HG03280 (cell line): ENCODE measurements around the gene CRY2.
"Not testable (repeated sequence)": the region's sequence is repeated elsewhere in the genome, so short reads cannot be mapped to it uniquely, and the experiment has no call there.

ENCODE experiments used
- ATAC-seq: cut with Tn5 transposase; IDR thresholded peaks from one replicate; pipeline ENCODE4 v1.9.1; 2021; ENCODE audit warnings: mild to moderate bottlenecking, moderate library complexity; ENCODE audit not compliant: unreplicated experiment

CRY2 gene

DNA sequence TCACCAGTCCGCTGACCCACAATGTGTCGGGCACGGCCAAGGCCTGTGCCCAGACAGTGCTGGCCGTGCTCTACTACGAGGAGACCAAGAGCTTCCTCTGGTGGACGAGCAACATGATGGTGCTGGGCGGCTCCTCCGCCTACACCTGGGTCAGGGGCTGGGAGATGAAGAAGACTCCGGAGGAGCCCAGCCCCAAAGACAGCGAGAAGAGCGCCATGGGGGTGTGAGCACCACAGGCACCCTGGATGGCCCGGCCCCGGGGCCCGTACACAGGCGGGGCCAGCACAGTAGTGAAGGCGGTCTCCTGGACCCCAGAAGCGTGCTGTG lies 36.2 kb upstream of the CRY2 start:
- no peak for ATAC-seq

DNA sequence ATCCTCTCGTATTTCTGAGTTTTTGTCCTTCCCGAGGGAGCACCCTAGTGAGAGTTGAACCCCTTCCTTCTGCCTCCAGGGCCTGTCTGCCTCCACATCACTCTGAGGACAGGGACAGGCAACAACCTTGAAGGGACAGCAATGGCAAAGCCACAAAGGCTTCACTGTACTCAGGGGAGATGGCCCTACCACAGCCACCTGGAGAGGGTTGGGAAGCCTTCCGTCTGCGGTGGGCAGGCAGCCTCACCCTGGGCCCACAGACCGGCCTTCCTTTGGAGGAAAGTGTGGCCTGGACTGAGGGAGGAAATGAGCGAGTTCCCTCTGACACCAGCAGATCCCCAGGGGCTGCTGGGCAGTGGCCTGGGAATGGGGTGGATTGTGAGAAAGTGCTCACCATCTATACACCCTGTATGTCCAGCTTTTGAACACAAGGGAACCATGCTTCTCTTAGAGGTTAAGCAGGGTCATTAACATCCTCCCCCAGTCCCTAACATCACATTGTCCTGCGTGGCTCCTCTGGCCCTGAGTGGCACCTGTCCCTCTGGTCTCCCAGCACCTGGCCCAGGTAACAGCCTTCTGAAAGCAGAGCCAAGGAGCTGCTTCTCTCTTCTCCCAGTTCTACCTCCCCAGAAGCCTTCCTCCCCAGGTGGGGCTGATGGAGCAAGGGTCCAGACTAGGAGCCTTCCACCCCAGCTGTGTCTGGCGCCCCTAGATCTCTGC lies 35.5 kb upstream of the CRY2 start:
- ATAC-seq = no peak

DNA sequence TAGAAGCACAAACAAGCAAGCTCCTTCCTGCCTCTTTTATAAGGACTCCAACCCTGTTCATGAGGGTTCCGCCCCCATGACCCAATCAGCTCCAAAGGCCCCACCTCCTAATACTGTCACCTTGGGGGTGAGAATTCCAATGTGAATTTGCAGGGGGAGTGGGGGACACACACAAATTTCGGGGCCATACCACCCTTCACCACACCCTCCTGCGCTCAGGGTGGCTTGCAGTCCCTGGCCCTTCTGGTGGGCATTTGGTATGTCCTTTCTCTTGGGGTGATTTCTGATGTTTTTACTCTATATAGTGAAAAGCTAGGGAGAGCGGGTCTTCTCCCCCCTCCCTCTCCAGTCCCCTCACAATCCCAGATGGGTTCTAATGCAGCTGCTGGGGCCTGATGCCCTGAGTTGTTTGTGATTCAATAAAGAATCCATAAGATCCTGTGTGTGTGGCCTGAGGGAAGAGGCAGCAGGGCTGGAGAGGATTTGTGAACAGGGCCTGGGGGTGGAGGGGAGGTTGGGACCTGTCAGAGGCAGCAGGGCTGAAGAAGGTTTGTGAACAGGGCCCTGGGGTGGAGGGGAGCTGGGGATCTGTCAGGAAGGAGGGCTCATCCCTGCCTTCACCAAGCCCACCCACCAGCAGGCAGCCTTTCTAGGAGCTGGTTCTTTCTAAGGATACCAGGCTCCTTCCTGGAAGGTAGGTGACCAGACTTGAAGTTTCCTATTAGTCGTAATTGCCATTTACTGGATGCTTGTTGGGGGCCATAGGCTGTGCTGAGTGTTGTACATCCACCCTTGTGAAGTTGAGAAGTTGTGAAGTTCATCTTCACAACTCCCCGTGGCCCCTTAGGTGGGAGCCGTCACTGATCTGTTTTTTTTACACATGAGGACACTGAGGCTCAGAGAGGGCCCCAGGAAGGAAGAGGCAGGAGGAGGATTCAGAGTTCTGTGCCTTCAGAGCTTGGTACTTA lies 34.4 kb upstream of the CRY2 start:
- no peak for ATAC-seq

DNA sequence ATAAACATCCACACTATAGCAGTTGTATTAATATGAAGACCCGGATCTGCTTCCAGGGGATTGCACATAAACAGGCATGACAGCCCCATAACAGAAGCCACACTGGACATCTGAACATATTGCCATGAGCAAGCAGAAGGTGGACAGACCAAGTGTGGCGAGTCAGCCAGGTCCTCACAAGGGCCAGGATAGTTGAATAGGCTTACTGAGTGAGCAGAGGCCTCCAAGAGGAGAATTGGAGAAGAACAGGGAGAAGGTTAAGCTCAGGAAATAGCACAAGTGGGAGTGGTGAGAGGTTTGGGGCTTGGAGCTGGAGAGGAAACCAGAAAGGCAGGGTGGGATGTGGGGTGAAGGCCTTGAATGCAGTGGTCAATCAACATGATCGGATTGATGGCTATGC lies 31.5 kb upstream of the CRY2 start:
- ATAC-seq = no peak

DNA sequence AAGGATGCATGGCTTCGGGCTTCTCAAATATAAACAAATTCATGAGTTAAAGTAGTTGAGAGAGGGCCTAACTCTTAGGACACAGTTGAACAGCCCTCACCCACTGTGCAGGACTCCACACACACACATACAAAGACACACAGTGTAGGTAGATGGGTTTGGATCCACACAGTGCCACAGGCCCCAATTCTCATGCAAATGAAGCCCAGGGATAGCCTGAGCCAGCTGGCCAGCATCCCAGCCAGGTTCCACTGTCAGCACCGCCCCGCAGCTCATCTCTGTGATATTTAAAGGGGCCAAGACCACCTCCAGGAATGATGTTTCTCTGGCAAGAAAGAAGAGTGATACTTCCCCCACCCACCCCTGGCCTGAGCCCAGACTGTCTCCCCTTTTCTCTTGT lies 30.7 kb upstream of the CRY2 start:
- no peak for ATAC-seq

DNA sequence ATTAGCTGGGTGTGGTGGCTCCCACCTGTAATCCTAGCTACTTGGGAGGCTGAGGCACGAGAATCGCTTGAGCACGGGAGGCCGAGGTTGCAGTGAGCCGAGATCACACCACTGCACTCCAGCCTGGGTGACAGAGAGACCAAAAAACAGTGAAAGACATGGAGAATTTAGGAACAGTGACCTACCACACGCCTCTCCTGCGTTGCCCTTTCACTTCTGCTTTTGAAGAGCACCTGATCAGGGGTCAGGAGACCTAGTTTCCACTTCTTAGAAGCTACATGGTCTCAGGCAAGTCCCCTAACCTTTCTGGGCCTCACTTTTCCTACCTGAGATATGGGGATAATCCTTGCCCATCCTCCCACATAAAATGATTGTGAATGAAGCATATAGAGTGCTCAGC lies 30.1 kb upstream of the CRY2 start:
- peak; percentile 71 for ATAC-seq

DNA sequence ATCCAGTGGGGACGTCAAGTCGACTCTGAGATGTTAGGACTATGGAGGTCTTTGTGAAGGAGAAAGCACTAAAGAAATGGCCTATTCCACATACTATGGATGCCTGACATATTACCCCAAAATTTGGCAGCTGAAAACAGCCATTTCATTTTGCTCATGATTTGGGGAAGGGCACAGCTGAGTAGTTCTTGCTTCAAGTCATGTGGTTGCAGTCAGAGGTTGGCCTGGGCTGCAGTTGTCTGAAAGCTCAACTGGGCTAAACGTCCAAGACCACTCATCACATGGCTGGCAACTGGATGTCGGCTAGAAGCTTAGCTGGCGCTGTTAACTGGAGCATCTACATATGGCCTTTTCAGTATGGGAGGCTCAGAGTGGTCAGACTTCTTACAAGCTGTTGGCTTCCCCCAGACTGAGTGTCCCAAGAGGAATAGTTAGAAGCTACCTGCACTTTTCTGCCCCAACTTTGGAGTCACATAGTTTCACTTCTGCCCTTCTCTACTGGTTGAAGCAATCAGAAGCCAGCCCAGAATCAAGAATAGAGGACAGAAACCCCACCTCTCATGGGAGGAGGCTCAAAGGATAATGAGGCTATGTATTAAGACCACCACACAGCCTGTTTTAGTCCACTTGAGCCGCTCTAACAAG lies 28.2 kb upstream of the CRY2 start:
- ATAC-seq = no peak

DNA sequence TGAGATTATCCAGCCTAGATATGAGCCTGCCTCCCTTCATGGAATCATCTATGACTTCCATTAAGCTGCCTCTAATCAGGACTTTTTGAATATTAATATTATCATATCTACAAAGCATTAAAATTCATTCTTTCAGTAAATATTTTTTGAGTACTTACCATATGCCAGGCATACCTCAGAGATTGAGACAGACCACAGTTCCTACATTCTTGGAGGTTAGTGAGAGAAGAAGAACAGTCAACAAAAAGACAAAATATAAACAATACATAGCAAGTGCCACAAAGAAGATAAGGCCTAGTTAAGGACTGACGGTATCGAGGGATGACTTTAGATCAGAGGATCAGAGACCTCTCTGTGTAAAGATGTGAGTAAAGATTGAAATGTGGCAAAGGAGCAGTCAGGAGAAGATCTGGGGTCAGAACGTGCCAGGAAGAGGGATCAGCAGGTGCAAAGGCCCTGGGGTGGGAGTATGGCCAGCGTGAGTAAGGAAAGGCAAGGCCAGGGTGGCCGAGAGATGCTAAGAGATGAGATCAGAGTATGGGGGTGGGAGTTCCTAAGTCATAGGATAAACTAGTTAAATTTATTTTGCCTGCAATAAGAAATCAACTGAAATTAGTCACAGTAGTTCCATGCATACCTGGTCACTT lies 26.9 kb upstream of the CRY2 start:
- no peak for ATAC-seq

DNA sequence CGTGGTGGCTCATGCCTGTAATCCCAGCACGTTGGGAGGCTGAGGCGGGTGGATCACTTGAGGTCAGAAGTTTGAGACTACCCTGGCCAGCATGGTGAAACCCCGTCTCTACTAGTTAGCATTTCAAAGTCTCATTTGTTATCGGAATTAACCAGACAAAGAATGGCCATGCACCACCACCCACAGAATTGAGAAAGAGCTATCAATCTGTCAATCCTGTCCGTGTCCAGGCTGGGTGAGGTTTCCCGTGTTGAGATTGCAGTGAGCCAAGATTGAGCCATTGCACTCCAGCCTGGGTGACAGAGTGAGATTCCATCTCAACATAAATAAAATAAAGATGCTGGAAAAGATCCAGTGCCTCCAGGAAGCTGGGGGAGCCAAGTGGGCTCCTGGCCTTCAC lies 20.8 kb upstream of the CRY2 start:
- not testable (repeated sequence) for ATAC-seq

DNA sequence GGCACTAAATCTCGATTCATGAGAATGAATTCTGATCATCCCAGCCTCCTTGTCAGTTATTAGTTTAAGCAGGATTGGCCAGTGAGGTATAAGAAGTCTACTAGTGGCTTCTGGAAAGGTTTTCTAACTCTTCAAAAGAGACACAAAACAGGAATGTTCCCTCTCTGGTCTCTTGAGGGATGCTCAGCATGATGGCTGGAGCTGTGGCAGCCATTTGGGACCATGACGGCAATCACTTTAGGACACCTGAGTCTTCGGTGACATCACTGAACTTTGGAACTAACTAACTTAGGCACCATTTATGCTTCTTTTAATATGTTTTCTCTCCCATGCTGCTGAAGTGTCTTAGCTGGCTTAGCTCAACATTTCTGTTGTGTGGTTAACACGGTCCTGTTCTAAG lies 20.2 kb upstream of the CRY2 start:
- ATAC-seq = no peak

DNA sequence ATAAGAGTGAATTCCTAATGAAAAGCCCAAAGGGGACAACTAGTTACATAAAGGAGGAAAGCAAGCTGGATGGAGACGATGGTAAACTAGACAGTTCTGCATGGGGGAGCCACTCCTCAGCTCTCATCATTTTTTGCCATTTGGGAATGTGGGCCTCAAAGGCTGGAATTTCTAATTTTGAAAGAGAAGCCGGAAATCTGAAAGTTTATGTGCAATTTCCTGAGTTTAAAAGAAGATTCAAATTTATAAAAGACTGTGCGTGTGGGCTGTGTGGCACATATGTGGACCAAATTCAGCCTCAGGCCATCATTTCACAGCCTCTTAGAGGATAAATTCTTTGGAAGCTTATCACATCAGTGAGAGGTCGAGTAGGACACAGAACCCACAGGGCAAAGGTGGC lies 18.3 kb upstream of the CRY2 start:
- ATAC-seq = no peak

DNA sequence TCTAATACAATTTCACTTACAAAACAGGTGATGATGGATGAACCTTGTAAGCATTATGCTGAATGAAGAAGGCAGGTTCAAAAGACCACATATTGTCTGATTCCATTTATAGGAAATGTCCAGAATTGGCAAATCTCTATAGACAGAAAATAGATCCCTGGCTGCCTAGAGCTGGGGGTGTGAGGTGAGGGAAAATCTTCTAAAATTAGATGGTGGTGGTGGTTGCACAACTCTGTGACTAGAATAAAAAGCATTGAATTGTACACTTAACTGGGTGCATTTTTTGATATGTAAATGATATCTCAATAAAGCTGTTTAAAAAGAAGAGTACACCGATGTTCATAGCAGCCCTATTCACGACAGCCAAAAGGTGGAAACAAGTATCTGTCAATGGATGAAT lies 16.7 kb upstream of the CRY2 start:
- no peak for ATAC-seq

DNA sequence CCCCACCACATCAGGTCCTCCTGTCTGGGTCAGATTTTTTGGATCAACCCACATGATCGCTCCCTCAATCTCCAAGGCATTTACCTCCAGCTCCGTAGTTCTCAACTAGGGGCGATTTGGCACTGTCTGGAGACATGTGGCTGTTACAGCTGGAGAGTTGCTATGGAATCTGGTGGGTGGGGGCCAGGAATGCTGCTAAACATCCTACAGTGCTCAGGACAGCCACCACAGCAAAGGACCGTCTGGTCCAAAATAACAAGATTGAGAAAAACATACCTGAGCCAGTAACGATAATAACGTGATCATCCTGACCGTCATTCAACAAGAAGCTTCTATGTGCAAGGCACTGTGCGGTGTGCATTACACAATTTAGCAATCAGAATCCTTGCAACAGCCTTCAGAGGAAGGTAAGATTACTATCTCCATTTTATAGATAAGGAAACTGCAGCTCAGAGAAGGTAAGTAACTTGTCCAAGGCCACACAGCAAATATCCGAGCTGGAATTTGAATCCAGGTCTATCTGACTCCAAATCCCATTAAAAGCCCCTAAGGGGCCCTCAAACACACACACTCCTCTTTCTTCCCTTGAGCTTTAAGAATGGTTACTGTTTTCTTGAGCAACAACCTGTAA lies 14.3 kb upstream of the CRY2 start:
- no peak for ATAC-seq

DNA sequence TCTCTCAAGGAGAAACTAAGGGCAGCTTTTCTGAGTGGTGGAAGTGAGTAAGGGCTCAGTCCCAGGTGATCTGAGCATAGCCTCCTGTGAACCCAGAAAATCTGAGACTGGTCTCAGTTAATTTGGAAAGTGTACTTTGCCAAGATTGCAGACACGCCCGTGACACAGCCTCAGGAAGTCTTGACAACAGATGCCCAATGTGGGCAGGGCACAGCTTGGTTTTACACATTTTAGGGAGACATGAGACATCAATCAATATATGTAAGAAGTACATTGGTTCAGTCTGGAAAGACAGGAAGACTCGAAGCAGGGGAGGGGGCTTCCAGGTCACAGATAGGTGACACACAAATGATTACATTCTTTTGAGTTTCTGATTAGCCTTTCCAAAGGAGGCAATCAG lies 13.5 kb upstream of the CRY2 start:
- ATAC-seq = no peak

DNA sequence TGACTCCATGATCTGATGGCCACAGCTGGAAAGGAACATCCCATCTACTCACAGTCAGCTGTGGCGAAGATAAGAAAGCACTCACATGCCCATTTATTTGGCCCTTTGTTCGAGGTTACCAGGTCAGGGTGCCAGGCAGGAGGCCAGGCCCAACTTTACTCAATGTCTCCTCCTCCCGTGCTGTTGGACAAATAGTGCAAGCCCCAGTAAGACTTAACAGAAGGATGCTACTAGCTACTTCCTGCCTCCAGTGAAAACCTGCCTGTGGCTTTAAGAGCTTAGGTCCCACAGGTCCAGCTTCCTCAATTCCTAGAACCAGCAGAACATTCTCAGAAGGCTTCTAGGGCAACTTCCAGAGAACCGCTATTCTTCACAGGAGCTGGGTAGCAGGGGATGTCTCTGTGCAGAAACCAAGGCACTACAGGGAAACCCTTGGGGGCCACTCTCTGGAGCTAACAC lies 12.9 kb upstream of the CRY2 start:
- ATAC-seq = no peak

DNA sequence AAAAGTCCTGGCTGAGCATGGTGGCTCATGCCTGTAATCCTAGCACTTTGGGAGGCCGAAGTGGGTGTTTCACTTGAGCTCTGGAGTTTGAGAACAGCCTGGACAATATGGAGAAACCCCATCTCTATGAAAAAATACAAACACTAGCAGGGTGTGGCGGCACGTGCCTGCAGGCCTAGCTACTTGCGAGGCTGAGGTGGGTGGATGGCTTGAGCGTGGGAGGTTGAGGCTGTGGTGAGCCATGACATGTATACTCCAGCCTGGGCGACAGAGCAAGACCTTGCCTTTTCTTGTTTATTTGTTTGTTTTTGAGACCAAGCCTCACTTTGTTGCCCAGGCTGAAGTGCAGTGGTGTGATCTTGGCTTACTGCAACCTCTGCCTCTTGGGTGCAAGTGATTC lies 8.1 kb upstream of the CRY2 start:
- no peak for ATAC-seq

DNA sequence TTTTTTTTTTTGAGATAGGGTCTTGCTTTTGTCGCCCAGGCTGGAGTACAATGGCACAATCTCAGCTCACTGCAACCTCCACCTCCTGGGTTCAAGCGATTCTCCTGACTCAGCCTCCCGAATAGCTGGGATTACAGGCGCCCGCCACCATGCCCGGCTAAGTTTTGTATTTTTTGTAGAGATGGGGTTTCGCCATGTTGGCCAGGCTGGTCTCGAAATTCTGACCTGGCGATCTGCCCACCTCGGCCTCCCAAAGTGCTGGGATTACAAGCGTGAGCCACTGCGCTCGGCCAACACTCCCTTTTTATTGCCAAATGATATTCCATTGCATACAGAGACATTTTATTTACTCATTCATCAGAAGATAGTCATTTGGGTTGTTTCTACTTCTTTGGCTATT lies 7.0 kb upstream of the CRY2 start:
- not testable (repeated sequence) for ATAC-seq

DNA sequence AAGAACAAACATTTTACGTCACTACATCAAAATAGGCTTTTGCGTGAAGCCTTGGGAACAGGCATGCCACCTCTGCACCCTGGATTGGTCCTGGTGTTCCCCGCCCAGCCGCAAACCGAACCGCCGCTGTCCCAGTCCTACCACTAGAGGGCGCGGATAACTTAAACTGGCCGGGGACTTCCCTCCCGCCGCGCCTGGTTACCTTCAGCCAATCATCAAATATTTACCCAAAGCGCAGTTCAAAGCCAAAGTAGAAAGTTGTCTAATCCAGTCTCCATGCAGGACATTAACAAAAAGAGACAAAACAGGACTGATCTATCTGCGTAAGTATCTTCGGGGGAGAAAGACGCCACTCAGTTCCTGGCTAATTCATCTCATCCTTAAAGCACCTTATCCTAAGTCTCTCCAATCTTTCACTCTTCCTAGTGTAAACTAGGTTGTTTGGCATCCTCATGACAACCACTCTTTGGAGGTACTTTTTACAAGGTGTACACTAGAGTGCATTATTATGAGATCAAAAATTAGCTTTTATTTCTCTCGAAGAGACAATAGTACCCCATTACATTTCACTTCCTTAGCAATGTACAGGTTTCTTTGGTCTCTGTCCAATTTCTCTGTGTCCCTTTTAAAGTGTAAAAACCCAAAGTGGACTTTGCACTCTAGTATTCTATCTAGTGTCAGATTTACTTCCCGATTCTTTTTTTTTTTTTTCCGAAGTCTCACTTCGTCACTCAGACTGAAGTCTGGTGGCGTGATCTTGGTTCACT lies 3.9 kb upstream of the CRY2 start:
- peak; percentile 33 for ATAC-seq

DNA sequence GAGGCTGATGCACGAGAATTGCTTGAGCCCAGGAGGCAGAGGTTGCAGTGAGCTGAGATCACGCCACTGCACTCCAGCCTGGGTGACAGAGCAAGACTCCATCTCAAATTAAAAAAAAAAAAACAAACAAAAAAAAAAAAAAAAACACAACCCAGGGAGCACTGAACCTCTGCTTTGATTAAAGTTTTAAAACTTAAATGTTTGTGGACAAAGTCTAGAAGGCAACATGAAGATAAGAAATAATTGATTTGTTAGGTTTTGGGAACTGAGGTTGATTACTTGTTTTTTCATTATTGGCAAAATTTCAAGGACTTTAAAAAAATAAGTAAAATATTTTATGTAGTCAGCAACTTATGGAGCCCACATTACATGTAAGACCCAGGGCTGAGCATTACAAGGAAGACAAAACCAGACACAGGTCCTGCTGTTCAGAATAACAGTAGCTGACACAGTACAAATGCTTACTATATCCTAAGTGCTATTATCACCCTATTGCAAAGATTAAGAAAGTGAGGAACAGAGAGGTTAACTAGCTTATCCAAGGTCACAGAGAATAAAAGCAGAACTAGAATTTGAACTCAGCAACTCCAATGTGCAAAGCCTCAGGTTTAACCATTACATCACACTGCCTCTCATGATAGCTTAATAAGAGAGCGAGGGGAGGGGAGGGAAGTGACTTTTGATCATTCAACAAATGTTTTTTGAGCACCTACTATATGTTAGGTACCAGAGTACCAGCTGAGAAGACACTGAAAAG lies 2.3 kb upstream of the CRY2 start:
- ATAC-seq = no peak
